Stimulated activated CD4-positive, alpha-beta T cell treated with anti-CD3 and anti-CD28 coated beads, Interleukin-2, amount 100 ng/mL, for 4 hours (primary cell): ENCODE data around the gene KRTAP6-1.

Experiments used
- DNase-seq: peaks from one replicate; pipeline ENCODE4 v3.0.0-alpha.2; 2020; ENCODE audit warnings: low read depth

Gene KRTAP6-1

GRCh38 chr21:30577766-30578165, 36.0 kb downstream of the KRTAP6-1 start:
- no peak for DNase-seq

GRCh38 chr21:30567617-30568016, 46.1 kb downstream of the KRTAP6-1 start:
- DNase-seq = no peak

- DNase-seq = no peak
Observed at GRCh38 chr21:30563630-30564029, 50.1 kb downstream of the KRTAP6-1 start.
